OCI-LY7 (cell line): Measurements from ENCODE around the gene PRKG1. TPM values are rescaled to one million over a fixed set of nuclear protein-coding genes. Genes with fewer than 3 reads are reported as not detected.

Experiments
- BruUV-seq: library from RNA; stranded (reverse); fragments of 400-500 nt; replicated peaks from 2 replicates; lab custom pipeline; 2021; lab: Mats Ljungman, UMichigan
- CTCF ChIA-PET: fragments of 300-600 bp; sonication (Branson Sonifier 250); formaldehyde crosslinking; loops from one replicate; lab custom pipeline; 2022; ENCODE audit warnings: antibody characterized with exemption; ENCODE audit not compliant: unreplicated experiment; lab: Charles Lee
- POLR2A ChIA-PET: fragments of 300-600 bp; sonication (Branson Sonifier 250); formaldehyde crosslinking; loops from one replicate; lab custom pipeline; 2022; ENCODE audit warnings: antibody characterized with exemption; lab: Charles Lee
- DNase-seq: peaks from one replicate; pipeline ENCODE4 v3.0.0-alpha.2; 2015; ENCODE audit warnings: low spot score
- H2AFZ ChIP-seq: fragments of 200-600 bp; sonication (generic), shearing (Covaris generic); 2 replicates; pipeline ENCODE4 v1.6.1; 2014; ENCODE audit warnings: mild to moderate bottlenecking, antibody characterized with exemption, low read length, moderate library complexity
- H3K27ac ChIP-seq: fragments of 200-600 bp; sonication (generic); 2 replicates; pipeline ENCODE4 v1.5.1; 2014; ENCODE audit warnings: mixed run types, low read depth, mild to moderate bottlenecking, moderate library complexity, low read length, inconsistent platforms; ENCODE audit not compliant: poor library complexity, severe bottlenecking
- H3K36me3 ChIP-seq: fragments of 200-600 bp; sonication (generic); 2 replicates; pipeline ENCODE4 v1.6.1; 2014; ENCODE audit warnings: mild to moderate bottlenecking, antibody characterized with exemption, low read length, moderate library complexity, mixed read lengths; ENCODE audit not compliant: insufficient read depth
- H3K4me1 ChIP-seq: fragments of 200-600 bp; sonication (generic); 2 replicates; pipeline ENCODE4 v1.5.1; 2014; ENCODE audit warnings: mild to moderate bottlenecking, low read length; ENCODE audit not compliant: insufficient read depth, poor library complexity, severe bottlenecking
- H3K4me2 ChIP-seq: fragments of 200-600 bp; sonication (generic); 2 replicates; pipeline ENCODE4 v1.6.1; 2014; ENCODE audit warnings: mild to moderate bottlenecking, low read length
- H3K4me3 ChIP-seq: fragments of 200-600 bp; sonication (generic); 2 replicates; pipeline ENCODE4 v1.5.1; 2014; ENCODE audit warnings: mild to moderate bottlenecking, low read depth, low read length; ENCODE audit not compliant: poor library complexity, severe bottlenecking
- H3K79me2 ChIP-seq: fragments of 200-600 bp; sonication (generic); 2 replicates; pipeline ENCODE4 v1.6.1; 2016; ENCODE audit warnings: low read depth, mild to moderate bottlenecking, low read length, moderate library complexity, mixed read lengths; ENCODE audit not compliant: insufficient read depth
- H3K9me2 ChIP-seq: fragments of 200-600 bp; sonication (generic); 2 replicates; pipeline ENCODE4 v1.6.1; 2016; ENCODE audit warnings: mild to moderate bottlenecking, low read length, mixed read lengths; ENCODE audit not compliant: insufficient read depth
- H3K9me3 ChIP-seq: fragments of 200-600 bp; sonication (generic); 2 replicates; pipeline ENCODE4 v1.6.1; 2014; ENCODE audit warnings: mild to moderate bottlenecking, mixed run types, low read length, mixed read lengths
- H4K20me1 ChIP-seq: fragments of 200-600 bp; sonication (generic); 2 replicates; pipeline ENCODE4 v1.6.1; 2014; ENCODE audit warnings: mild to moderate bottlenecking, antibody characterized with exemption, low read length, moderate library complexity, mixed read lengths; ENCODE audit not compliant: insufficient read depth
- CTCF ChIP-seq: fragments of 200-600 bp; sonication (generic); conservative IDR thresholded peaks from 2 replicates; pipeline ENCODE4 v1.5.1; 2014; ENCODE audit warnings: mild to moderate bottlenecking, antibody characterized with exemption, low read length, moderate library complexity, mixed read lengths
- EZH2phosphoT487 ChIP-seq: fragments of 200-600 bp; sonication (generic); IDR thresholded peaks from 2 replicates; pipeline ENCODE4 v1.6.1; 2018; ENCODE audit warnings: low read depth, borderline replicate concordance, mild to moderate bottlenecking, mixed run types, antibody characterized with exemption, low read length, moderate library complexity, mixed read lengths
- intact Hi-C: fragments of 100-400 bp; cut with micrococcal nuclease; formaldehyde crosslinking; loops from one replicate; pipeline ENCODE4 v1.10.0; 2022; ENCODE audit not compliant: unreplicated experiment
- total RNA-seq, 2 experiments: library from RNA; depleted of rRNA in 1 of 2; stranded (reverse); fragments of >200 nt in 1 of 2; shearing (Covaris generic) in 1 of 2; gene quantifications; 2 replicates each; pipeline ENCODE4 v1.2.3, GENCODE V29; 2014 to 2022

PRKG1 gene
- total RNA-seq, 2 experiments from 2014 or later: not detected

GRCh38 chr10:52212802-52213201, 1138.5 kb downstream of the PRKG1 start:
- intact Hi-C loops: no loop called here
- H3K27ac ChIP-seq: no peak overlapping the region
- H4K20me1 ChIP-seq: no peaks in the 10 kb centered on the region
- H2AFZ ChIP-seq: no peak overlapping the region
- CTCF ChIA-PET: no interaction called here
- DNase-seq: no peak
- H3K4me1 ChIP-seq: peaks cover 21% of the 10 kb centered on the region
- POLR2A ChIA-PET: interaction anchor here (0.8 kb wide), 1 partner anchor 19 kb away, joined by 3 read pairs; no protein-coding TSS in a partner anchor
- no peak overlapping the region for H3K4me2 ChIP-seq
- TF ChIP-seq EZH2phosphoT487 (no peak), CTCF (no peak)
- no peaks in the 10 kb centered on the region for H3K79me2 ChIP-seq
- no TSS peak for BruUV-seq
- no peak overlapping the region for H3K4me3 ChIP-seq
- no peaks in the 10 kb centered on the region for H3K36me3 ChIP-seq
- H3K9me2 ChIP-seq: no peaks in the 10 kb centered on the region
- H3K9me3 ChIP-seq: no peaks in the 10 kb centered on the region

GRCh38 chr10:52213321-52213752, 1139.0 kb downstream of the PRKG1 start:
- no TSS peak for BruUV-seq
- Histone ChIP-seq H3K9me2 (no peaks in the 10 kb centered on the region), H2AFZ (no peak overlapping the region), H3K4me1 (peaks cover 21% of the 10 kb centered on the region), H3K4me2 (no peak overlapping the region), H3K9me3 (no peaks in the 10 kb centered on the region), H3K79me2 (no peaks in the 10 kb centered on the region), H3K4me3 (no peak overlapping the region), H3K27ac (no peak overlapping the region), H4K20me1 (no peaks in the 10 kb centered on the region), H3K36me3 (no peaks in the 10 kb centered on the region)
- DNase-seq: no peak
- TF ChIP-seq EZH2phosphoT487 (no peak), CTCF (no peak)
- intact Hi-C loops: no loop called here
- ChIA-PET POLR2A (interaction anchor here (0.6 kb wide), 1 partner anchor 395 kb away, joined by 8 read pairs; no protein-coding TSS in a partner anchor), CTCF (no interaction called here)

- H3K27ac ChIP-seq: no peak overlapping the region
- BruUV-seq: no TSS peak
- no peaks in the 10 kb centered on the region for H3K9me2 ChIP-seq
- H3K36me3 ChIP-seq: no peaks in the 10 kb centered on the region
- H2AFZ ChIP-seq: no peak overlapping the region
- intact Hi-C loops: loop anchor here (2.0 to 5.0 kb wide), 4 partner anchors 271 to 1205 kb away; no protein-coding TSS in a partner anchor
- no peaks in the 10 kb centered on the region for H4K20me1 ChIP-seq
- H3K79me2 ChIP-seq: no peaks in the 10 kb centered on the region
- no peak overlapping the region for H3K4me3 ChIP-seq
- ChIA-PET CTCF (no interaction called here), POLR2A (interaction anchor here (0.6 to 0.8 kb wide), 3 partner anchors 15 to 766 kb away, joined by 3 read pairs; no protein-coding TSS in a partner anchor)
- no peaks in the 10 kb centered on the region for H3K9me3 ChIP-seq
- TF ChIP-seq EZH2phosphoT487 (no peak), CTCF (peak; percentile 91)
- peaks cover 21% of the 10 kb centered on the region for H3K4me1 ChIP-seq
- H3K4me2 ChIP-seq: peak overlapping the region; percentile 59
- DNase-seq: peak; percentile 68
These were observed 1141.6 kb downstream of the PRKG1 start for GRCh38 chr10:52215745-52216361.
